HFFc6 (cell line): ENCODE results near the gene CARMIL1. TPM values are rescaled to one million over a fixed set of nuclear protein-coding genes. Genes with fewer than 3 reads are reported as not detected.

ENCODE experiments used
- DNase-seq: peaks from one replicate; pipeline ENCODE4 v3.0.0-alpha.2; 2018
- H3K27ac Mint-ChIP-seq: 2 replicates; pipeline ENCODE4 v1.8.0; 2020; ENCODE audit warnings: mild to moderate bottlenecking, mixed read lengths
- H3K27me3 Mint-ChIP-seq: 2 replicates; pipeline ENCODE4 v1.8.0; 2021; ENCODE audit warnings: mild to moderate bottlenecking, moderate library complexity, mixed read lengths; ENCODE audit not compliant: insufficient read depth
- H3K36me3 Mint-ChIP-seq: 2 replicates; pipeline ENCODE4 v1.8.0; 2021; ENCODE audit warnings: low read depth, mixed read lengths
- H3K4me1 Mint-ChIP-seq: 2 replicates; pipeline ENCODE4 v1.8.0; 2020; ENCODE audit warnings: low read depth, mixed read lengths
- H3K4me3 Mint-ChIP-seq: 2 replicates; pipeline ENCODE4 v1.8.0; 2020; ENCODE audit warnings: mild to moderate bottlenecking, moderate library complexity, mixed read lengths
- H3K9me3 Mint-ChIP-seq: 2 replicates; pipeline ENCODE4 v1.8.0; 2020; ENCODE audit warnings: mild to moderate bottlenecking, mixed read lengths
- total RNA-seq, 6 experiments: library from RNA; stranded (reverse); fragmentation: NEBNext Ultra II Directional; extraction: Animal tissue kit (Norgen Biotek cat#: 25700); gene quantifications; 2 replicates in 1 of 6; 3 replicates in 5 of 6; pipeline ENCODE4 v1.2.3, GENCODE V29; 2021
- TF ChIP-seq, protein P1 (sequence below): fragments of 200-600 bp; sonication (generic); IDR thresholded peaks from 2 replicates; pipeline ENCODE4 v1.5.0; 2021; ENCODE audit warnings: antibody characterized with exemption, mild to moderate bottlenecking

Gene CARMIL1
- total RNA-seq, 6 experiments from 2014 or later = 12.2 to 15.6 (median 13.7) TPM

DNA sequence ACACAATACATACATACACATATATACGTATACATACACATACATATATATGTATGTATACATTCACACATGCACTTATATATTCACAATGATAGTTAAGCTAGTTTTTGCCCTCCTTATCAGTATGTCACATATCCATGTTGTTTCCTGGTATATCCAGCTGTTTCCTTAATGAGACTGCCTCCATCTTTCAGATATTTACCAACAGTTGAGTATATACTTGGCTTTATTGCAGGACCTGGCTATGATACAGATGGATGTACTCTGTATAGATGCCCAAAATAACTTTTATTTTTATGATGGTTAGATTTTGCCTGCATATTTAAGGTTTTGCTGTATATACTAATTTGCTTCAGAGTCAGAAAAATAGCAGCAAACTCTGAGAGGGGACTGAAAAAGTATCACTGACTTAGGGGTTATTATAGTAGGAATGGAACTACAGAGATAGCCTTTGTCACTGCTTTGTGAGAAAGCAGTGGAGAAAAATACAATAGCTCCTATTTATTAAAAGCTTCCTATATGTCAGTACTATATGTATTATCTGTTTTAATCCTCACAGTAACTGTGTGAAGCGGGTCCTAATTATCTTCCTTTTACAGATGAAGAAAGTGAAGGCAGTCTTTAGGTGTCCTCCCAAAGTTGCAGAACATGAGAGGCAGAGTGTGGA lies 35.5 kb downstream of the CARMIL1 start:
- H3K9me3 Mint-ChIP-seq = no peaks in the 10 kb centered on the region
- DNase-seq = no peak
- H3K27ac Mint-ChIP-seq = no peak overlapping the region
- no peaks in the 10 kb centered on the region; the same call in 1 of the 2 replicates for H3K36me3 Mint-ChIP-seq
- H3K27me3 Mint-ChIP-seq = no peaks in the 10 kb centered on the region
- H3K4me3 Mint-ChIP-seq = no peak overlapping the region
- H3K4me1 Mint-ChIP-seq = peaks cover 44% of the 10 kb centered on the region
- TF ChIP-seq, protein P1, sequence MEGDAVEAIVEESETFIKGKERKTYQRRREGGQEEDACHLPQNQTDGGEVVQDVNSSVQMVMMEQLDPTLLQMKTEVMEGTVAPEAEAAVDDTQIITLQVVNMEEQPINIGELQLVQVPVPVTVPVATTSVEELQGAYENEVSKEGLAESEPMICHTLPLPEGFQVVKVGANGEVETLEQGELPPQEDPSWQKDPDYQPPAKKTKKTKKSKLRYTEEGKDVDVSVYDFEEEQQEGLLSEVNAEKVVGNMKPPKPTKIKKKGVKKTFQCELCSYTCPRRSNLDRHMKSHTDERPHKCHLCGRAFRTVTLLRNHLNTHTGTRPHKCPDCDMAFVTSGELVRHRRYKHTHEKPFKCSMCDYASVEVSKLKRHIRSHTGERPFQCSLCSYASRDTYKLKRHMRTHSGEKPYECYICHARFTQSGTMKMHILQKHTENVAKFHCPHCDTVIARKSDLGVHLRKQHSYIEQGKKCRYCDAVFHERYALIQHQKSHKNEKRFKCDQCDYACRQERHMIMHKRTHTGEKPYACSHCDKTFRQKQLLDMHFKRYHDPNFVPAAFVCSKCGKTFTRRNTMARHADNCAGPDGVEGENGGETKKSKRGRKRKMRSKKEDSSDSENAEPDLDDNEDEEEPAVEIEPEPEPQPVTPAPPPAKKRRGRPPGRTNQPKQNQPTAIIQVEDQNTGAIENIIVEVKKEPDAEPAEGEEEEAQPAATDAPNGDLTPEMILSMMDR = no peak

DNA sequence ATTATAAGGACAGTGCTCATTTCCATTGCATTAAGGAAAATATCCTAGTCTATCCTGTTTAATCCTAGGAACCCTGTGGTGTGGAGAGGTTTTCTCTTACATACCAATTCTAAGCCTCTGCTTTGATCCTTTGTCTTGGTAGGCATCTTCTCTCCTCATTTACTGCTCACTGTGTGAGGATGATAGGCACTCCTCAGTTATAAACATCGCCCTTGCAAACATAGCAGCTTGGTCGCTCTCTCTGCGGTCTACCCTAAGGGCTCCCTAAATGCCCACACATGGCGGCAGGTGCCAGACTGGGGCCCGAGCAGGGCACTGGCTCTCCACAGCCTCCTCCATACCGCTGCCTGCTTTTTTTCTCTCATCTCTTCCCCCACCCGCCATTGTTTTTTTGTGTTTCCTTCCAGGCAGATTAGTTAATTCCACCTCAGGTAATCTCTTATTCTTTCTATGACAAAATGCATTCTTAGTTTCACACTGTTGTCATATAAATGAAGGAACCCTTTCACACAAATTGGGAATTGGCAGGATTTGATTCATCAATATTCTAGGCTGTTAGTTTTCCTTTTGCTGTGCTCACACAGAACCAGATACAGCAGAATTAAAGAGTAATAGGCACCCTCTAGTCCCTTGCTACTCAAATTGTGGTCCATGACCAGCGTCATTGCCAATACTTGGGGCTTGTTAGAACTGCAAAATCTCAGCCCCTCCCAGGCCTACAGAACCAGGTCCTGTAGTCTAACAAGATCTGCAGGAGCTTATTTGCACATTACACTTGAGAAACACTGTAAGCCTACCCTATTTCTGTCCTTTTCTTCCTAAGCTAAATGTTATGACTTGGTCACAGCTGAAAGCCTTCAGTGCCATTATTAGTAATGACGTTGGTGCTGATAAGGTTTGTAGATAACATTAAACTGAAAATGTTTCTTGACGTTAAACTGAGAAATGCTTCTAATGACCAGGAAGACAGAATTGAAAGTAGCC lies 36.3 kb downstream of the CARMIL1 start:
- Mint-ChIP-seq H3K36me3 (no peaks in the 10 kb centered on the region; the same call in 1 of the 2 replicates), H3K27me3 (no peaks in the 10 kb centered on the region), H3K27ac (no peak overlapping the region), H3K4me1 (peaks cover 43% of the 10 kb centered on the region), H3K9me3 (no peaks in the 10 kb centered on the region), H3K4me3 (no peak overlapping the region)
- TF ChIP-seq, protein P1 = no peak
- no peak for DNase-seq

DNA sequence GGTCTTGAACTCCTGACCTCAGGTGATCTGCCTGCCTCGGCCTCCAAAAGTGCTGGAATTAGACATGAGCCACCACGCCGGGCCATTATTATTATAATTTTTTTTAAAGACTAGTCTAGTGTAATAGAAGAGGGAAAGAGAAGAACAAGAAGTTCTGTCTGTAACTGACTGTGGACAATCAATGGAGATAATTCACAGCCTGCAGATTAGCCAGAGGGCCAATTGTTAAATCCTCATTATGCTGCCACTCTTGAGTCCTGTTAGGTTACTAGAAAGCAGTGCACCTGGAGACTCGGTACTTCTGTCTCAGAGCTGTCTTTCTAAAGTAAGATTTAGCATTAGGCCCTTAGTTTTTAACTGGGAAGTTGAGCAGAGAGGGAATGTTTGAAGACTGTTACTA lies 37.5 kb downstream of the CARMIL1 start:
- DNase-seq = no peak
- H3K4me1 Mint-ChIP-seq = peaks cover 35% of the 10 kb centered on the region
- no peak overlapping the region for H3K27ac Mint-ChIP-seq
- TF ChIP-seq, protein P1 = no peak
- H3K9me3 Mint-ChIP-seq = no peaks in the 10 kb centered on the region
- H3K27me3 Mint-ChIP-seq = no peaks in the 10 kb centered on the region
- no peak overlapping the region for H3K4me3 Mint-ChIP-seq
- no peaks in the 10 kb centered on the region for H3K36me3 Mint-ChIP-seq

DNA sequence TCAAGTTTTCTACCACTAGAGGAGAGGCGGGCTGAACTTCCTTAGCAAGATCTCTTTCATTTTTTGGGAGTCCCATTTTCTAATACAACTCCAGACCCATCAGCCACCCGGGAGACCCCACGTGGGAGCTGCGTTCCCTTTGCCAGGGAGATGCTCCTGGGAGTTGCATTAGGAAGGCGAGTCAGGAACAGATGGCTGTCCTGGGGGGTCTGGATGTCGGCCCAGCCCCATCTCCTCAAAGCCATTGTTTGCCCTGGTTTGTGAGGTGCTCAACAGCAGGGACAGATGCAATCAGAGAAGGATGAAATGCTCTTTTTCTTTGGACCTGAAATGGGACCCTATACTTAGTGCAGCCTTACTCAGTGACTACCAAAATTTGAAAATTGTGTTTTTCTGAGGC lies 39.4 kb downstream of the CARMIL1 start:
- Mint-ChIP-seq H3K36me3 (no peaks in the 10 kb centered on the region), H3K4me1 (peaks cover 17% of the 10 kb centered on the region), H3K9me3 (no peaks in the 10 kb centered on the region), H3K27ac (no peak overlapping the region), H3K4me3 (no peak overlapping the region), H3K27me3 (no peaks in the 10 kb centered on the region)
- no peak for DNase-seq
- TF ChIP-seq, protein P1 = no peak

DNA sequence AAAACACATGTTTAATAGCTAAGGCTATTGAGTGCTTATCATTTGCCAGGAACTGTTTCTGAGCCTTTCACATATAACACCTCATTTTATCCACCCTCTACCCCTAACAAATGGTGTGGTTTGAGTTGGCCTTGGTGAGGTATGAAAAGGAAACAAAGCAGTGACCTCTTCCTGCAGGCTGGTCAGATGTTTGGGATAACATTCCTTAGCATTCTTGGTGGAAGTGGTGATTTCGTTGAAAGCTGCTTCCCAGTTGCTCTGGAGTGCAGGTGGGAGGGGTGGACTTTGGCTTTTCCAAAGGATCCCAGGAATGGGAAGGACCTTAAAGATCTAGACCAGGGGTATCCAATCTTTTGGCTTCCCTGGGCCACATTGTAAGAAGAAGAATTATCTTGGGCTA lies 41.3 kb downstream of the CARMIL1 start:
- no peak for DNase-seq
- Mint-ChIP-seq H3K27me3 (no peaks in the 10 kb centered on the region), H3K27ac (no peak overlapping the region), H3K9me3 (no peaks in the 10 kb centered on the region), H3K36me3 (no peaks in the 10 kb centered on the region), H3K4me3 (no peak overlapping the region), H3K4me1 (peaks cover 28% of the 10 kb centered on the region)
- TF ChIP-seq, protein P1 = no peak
